Subcutaneous adipose tissue (tissue), 4 donors: ENCODE measurements around the gene RNU5D-1. TPM values are rescaled to one million over a fixed set of nuclear protein-coding genes. Genes with fewer than 3 reads are reported as not detected.

Experiments
- CTCF ChIP-seq: fragments of 450-650 bp; IDR thresholded peaks from one replicate; pipeline ENCODE4 v1.5.1; 2016; ENCODE audit warnings: low read depth, mild to moderate bottlenecking, control low read depth, antibody characterized with exemption, moderate library complexity
- total RNA-seq, 4 donors: library from RNA; depleted of rRNA; stranded (reverse); fragments of >200 nt; gene quantifications; one replicate each; pipeline ENCODE4 v1.1.0, GENCODE V29; 2016

RNU5D-1 gene
- total RNA-seq, 4 donors from 2014 or later, result not detected

DNA sequence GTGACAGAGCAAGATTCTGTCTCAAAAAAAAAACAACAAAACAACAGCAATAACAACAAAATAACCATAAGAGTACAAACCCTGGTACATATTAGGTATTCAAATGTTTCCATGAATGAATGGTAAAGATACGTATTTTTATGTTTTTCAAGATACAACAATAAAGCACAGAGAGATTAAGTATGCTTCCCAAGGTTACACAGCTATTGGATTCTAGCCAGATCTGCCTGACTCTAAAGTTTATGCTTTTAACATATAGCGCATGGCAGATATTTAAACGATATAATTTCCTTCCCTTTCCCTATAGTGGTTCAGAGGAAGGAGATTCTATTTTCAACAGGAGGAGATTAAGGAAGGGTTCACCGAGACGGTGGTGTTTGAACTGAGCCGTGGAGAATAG, 25.5 kb downstream of the RNU5D-1 start:
- no peak for TF ChIP-seq CTCF

DNA sequence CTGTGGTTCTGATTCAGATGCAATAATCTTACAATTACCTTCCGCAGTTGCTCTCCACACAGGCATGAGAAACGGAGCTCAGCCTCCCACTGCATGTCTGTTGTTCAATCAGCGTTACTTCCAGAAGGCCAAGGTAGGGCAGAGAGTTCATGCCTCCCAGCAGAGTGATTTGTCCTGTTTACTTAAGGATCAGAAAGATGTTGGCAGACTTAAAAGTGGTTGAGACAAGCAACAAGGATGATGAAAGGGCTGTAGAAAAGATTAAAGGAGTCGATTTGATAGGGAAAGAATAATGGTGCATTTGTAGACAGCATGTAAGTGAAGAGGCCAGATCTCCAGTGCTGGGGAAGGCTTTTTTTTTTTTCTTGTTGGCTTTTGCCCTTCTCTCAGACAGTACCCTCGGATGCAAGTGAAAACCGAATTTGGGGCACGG, 29.8 kb downstream of the RNU5D-1 start:
- TF ChIP-seq CTCF, result no peak

GRCh38 chr1:44700573-44700972, 30.4 kb downstream of the RNU5D-1 start:
- no peak for TF ChIP-seq CTCF

- TF ChIP-seq CTCF, result no peak
Measured at GRCh38 chr1:44698138-44698537, 32.8 kb downstream of the RNU5D-1 start.

DNA sequence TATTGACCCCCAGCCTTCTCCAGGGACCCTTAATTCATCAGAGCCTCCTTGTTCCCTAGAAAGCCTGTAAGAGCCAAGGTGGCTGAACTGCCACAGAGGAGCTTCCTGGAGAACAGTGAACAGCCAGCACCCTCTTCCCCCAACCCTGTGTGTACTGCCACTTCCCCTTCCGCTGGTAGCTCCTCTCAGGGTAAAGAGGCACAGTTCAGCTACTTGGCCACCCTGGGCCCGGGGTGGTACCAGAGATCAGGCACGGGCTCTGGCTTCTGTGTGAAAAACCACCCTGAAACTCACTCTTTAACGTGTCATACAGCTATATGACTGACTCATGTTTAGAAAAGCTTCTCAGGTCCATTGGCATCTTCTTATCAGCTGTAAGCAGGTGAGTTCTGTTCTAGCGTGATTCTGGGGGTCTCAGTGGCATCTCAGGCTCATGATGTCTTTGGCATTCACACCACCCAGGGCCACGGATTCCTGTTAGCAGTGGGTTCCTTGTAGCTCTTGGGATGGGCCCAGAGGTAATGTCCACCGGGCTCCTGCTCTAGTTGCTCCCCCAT, 34.1 kb downstream of the RNU5D-1 start:
- no peak for TF ChIP-seq CTCF

DNA sequence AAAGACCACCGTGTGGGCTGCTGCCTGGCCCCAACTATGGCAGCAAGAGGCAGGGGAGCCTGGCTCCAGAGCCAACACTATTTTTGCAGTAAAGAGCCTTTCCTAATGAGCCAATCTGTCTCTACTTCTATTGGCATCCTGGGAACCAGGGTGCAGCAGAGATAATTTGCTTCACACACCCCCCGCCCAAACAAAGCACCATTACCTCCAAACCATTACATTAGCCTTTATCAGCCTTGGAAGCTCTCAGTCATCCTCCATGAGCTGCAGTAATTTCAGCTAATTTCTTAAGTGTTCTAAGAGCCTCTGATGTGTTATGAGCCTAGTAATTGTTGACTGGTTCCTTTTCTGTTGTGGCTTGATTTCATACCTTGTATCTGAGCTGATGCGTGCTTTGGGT, 34.9 kb downstream of the RNU5D-1 start:
- TF ChIP-seq CTCF, result no peak

GRCh38 chr1:44695671-44696070, 35.3 kb downstream of the RNU5D-1 start:
- no peak for TF ChIP-seq CTCF
